Small intestine (tissue), 7 donors: ENCODE data around the gene EEPD1. TPM values are rescaled to one million over a fixed set of nuclear protein-coding genes. Genes with fewer than 3 reads are reported as not detected.

Experiments
- DNase-seq, 2 donors: peaks; one replicate each; pipeline versions ENCODE4 v3.0.0 to v3.0.0-alpha.2; 2013
- FAIRE-seq: peaks from 2 replicates; lab custom pipeline; 2012; peaks lifted over from hg19 to GRCh38; lab: Jason Lieb, UNC
- H3K27ac ChIP-seq, 3 donors: one replicate each; pipeline ENCODE4 v1.5.1; 2013; ENCODE audit warnings: low read length in 2 of 3, mild to moderate bottlenecking in 2 of 3, control low read depth in 1 of 3, inconsistent platforms in 1 of 3, low read depth in 1 of 3, moderate library complexity in 1 of 3
- H3K27me3 ChIP-seq, 3 donors: one replicate each; pipeline ENCODE4 v1.6.1; 2013; ENCODE audit warnings: low read length in 3 of 3, inconsistent platforms in 1 of 3; ENCODE audit not compliant: control insufficient read depth in 3 of 3, insufficient read depth in 3 of 3
- H3K36me3 ChIP-seq, 3 donors: one replicate each; pipeline ENCODE4 v1.6.1; 2013; ENCODE audit warnings: low read length in 3 of 3, inconsistent platforms in 1 of 3, low read depth in 1 of 3, mild to moderate bottlenecking in 1 of 3, moderate library complexity in 1 of 3; ENCODE audit not compliant: control insufficient read depth in 3 of 3, insufficient read depth in 2 of 3
- H3K4me1 ChIP-seq, 3 donors: one replicate each; pipeline ENCODE4 v1.6.1; 2013; ENCODE audit warnings: low read length in 2 of 3, inconsistent platforms in 1 of 3, low read depth in 1 of 3, mild to moderate bottlenecking in 1 of 3, moderate library complexity in 1 of 3; ENCODE audit not compliant: control insufficient read depth in 3 of 3, insufficient read depth in 2 of 3
- H3K4me3 ChIP-seq, 3 donors: one replicate each; pipeline ENCODE4 v1.5.1; 2013; ENCODE audit warnings: low read length in 3 of 3, control low read depth in 1 of 3, inconsistent platforms in 1 of 3, low read depth in 1 of 3, mild to moderate bottlenecking in 1 of 3, moderate library complexity in 1 of 3
- H3K9me3 ChIP-seq, 2 donors: one replicate each; pipeline ENCODE4 v1.6.1; 2013; ENCODE audit warnings: low read depth in 1 of 2, low read length in 1 of 2; ENCODE audit not compliant: control insufficient read depth in 2 of 2, insufficient read depth in 1 of 2
- WGBS, 3 donors: extraction: QIAGEN DNeasy Blood & Tissue Kit; methylation state at CpG; one replicate each; pipeline ENCODE4 v1.1.7; 2013; 5-methylcytosine and 5-hydroxymethylcytosine counted together
- polyA plus RNA-seq, 4 donors: library from polyadenylated mRNA; stranded (reverse) in 3 of 4; unstranded in 1 of 4; fragments of 200-250 nt in 3 of 4; fragments of 120-200 nt in 1 of 4; gene quantifications; one replicate each; pipeline versions ENCODE4 v1.2.1 to v1.2.3, GENCODE V29; 2013
- donor health status: healthy with polysubstance abuse.
- donor health status: control.
- donor health status: control.
- donor health status: Bipolar disorder and iron deficiency.
- donor health status: healthy.

Gene EEPD1
- polyA plus RNA-seq, 4 donors, result 6.9 to 175 (median 86.3) TPM

DNA sequence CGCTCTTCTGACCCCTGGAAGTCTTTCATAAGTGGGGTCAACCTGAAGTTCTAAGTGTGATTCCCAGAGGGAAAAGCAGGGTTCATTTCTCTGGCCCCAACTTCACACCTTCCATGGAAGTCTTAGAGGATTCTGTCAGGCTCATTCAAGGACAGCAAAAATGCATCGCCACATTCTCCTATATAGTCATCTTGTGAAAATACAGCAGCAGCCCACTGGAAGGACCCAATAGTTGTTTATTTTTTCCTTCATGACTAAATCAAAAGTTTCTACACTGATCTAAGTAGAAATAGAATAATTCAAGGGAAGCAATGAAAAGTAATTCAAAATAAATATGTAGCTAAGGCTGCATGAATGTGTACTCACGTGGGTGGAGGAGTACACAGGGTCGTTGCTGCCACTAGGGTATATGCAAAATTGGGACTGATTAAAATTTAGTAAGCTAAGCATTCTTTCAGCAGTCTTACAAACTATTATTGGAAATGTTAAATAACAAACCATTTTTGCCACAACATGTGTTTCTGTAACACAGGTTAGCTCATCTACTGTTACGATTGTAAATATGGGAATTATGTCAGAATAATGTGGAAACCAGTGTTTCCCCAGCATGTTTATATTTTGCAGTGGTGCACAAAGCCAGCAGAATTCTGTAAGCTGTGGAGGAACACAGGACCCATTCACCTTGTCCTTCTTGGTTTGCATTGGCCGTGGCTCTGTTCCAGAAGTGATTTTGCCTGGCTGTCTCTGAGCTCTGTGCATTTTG lies 33.5 kb downstream of the EEPD1 start:
- H3K9me3 ChIP-seq, result no peaks in the 10 kb centered on the region
- H3K4me3 ChIP-seq, result no peak overlapping the region
- H3K4me1 ChIP-seq, result peaks cover 0 to 3% (median 2%) of the 10 kb centered on the region in 3 donors
- 71 to 80% (median 74%) methylated on average over 6 of the region's 6 CpGs for WGBS, 3 donors
- no peaks in the 10 kb centered on the region for H3K27me3 ChIP-seq
- H3K27ac ChIP-seq, result no peak overlapping the region
- FAIRE-seq, result no peak
- DNase-seq, result no peak
- H3K36me3 ChIP-seq, result no peaks in the 10 kb centered on the region

DNA sequence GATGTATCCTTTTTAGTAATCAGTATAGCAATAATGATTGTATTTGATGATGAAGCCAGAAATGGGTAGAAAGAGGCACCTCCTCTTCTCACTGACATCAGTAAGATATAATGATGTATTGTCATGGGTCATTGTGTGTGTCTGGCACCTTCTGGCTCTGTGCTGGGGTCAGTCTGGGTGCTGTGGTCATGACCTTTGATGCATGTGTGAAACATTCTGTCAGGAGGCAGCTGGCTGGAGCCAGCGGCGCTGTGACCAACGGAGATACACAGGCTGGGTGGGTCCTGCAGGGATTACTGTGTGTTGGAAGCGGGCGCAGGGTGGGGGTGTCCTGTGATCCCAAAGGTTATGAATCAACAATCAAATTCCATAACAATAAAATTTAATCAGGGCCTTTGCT lies 35.2 kb downstream of the EEPD1 start:
- H3K27me3 ChIP-seq, result no peaks in the 10 kb centered on the region
- H3K4me1 ChIP-seq, result peaks cover 0 to 3% (median 0%) of the 10 kb centered on the region in 3 donors
- WGBS, 3 donors, result 68 to 86% (median 81%) methylated on average over 5 of the region's 5 CpGs
- DNase-seq (no peak), FAIRE-seq (no peak)
- no peak overlapping the region for H3K4me3 ChIP-seq
- no peak overlapping the region for H3K27ac ChIP-seq
- H3K9me3 ChIP-seq, result no peaks in the 10 kb centered on the region
- peaks cover 0 to 4% (median 0%) of the 10 kb centered on the region in 3 donors for H3K36me3 ChIP-seq

DNA sequence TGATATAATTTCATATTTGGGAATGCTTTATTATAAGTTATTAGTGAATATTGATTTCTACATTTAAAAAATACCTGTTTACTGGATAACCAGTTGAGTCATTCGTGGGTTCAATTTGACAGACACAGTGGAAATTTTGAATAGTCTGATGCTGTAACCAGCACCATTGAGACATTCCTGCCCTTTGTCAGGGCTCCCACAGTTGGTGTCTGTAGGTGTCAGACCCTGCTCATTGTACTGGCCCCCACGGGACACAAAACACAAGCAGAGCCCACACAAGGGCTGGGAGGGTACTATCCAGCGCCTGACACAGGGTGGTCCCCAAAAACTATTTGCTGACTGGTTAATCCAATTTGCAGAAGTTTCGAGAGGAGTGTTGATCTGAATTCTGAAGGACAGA lies 35.9 kb downstream of the EEPD1 start:
- Histone ChIP-seq H3K27ac (no peak overlapping the region), H3K9me3 (no peaks in the 10 kb centered on the region), H3K27me3 (no peaks in the 10 kb centered on the region), H3K4me3 (no peak overlapping the region), H3K4me1 (peaks cover 0 to 3% (median 0%) of the 10 kb centered on the region in 3 donors), H3K36me3 (peaks cover 0 to 5% (median 0%) of the 10 kb centered on the region in 3 donors)
- FAIRE-seq (no peak), DNase-seq (no peak)
- 76 to 85% (median 77%) methylated on average over 4 of the region's 4 CpGs for WGBS, 3 donors

DNA sequence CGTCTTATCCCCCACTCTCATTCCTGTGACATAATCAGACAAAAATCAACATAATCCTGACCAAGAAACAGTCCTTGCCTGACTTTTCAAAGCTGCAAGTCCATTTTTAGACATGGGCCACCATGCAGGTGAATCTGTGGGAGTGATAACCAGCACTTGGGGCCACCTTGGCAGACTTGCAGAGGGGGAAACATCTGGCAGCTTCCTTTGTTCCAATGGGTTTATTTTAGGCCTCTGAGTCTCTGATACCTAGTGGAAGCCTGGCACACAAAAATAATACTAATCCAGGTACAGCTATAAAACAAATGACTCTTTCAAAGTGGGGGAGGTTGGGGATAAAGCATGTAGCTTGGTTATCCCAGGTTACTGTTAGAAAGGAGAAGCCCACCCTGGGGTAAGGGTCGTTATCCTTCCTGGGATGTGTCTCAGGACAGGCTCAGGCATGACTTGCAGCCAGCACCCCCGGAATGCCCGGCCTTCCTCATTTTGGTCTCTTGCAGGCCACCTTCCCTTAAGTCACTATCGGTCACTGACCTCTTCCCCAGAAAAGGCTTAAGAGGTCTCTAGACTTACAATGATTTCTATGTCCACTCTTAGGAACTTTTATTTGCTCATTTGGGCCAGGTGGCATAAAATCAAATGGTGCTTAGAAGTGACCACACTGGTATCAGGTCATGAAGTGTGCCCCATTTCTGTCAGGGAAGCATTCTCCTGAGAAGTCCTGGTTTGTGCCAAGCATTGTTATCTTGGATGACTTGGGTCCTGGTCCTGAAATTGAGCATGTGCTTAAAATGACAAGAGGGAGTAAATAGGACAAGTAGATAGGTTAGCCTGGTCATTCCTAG lies 37.6 kb downstream of the EEPD1 start:
- Histone ChIP-seq H3K27ac (no peak overlapping the region), H3K27me3 (no peaks in the 10 kb centered on the region), H3K4me3 (no peak overlapping the region), H3K4me1 (peaks cover 0 to 3% (median 0%) of the 10 kb centered on the region in 3 donors), H3K36me3 (peaks cover 0 to 5% (median 0%) of the 10 kb centered on the region in 3 donors), H3K9me3 (no peaks in the 10 kb centered on the region)
- no peak for DNase-seq
- FAIRE-seq, result no peak
- WGBS, 3 donors, result 87 to 89% (median 88%) methylated on average over 5 of the region's 5 CpGs

DNA sequence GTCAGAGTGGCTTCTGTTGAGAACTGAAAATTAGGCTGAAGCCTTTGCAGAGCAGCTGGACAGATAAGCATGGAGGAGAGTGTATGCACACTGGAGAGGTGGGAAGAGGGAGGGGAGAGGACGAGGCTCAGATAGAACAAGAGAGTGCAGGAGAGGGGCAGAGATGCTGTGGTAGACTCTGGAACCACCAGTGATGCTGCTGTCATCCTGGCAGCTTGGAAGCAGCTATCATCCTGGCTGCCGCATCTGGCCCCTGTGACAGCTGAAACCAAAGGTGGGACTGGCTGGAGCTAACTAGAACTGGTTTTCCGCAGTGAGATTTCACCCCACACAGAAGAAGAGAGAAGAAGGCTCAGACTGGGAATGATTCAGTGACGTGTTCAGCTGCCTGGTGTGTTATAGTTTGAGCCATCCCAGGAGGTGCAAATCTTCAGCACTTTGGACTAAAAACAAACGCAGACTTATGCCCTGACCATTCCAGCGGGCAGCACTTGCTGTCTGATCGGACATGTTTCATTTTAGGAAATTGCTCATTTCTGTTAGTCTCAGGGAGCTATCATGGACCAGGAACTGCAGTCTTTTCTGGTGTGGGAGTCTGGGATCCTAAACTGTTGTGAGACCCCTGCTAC lies 38.4 kb downstream of the EEPD1 start:
- H3K36me3 ChIP-seq, result peaks cover 0 to 5% (median 0%) of the 10 kb centered on the region in 3 donors
- WGBS, 3 donors, result 82 to 88% (median 85%) methylated on average over 7 of the region's 7 CpGs

DNA sequence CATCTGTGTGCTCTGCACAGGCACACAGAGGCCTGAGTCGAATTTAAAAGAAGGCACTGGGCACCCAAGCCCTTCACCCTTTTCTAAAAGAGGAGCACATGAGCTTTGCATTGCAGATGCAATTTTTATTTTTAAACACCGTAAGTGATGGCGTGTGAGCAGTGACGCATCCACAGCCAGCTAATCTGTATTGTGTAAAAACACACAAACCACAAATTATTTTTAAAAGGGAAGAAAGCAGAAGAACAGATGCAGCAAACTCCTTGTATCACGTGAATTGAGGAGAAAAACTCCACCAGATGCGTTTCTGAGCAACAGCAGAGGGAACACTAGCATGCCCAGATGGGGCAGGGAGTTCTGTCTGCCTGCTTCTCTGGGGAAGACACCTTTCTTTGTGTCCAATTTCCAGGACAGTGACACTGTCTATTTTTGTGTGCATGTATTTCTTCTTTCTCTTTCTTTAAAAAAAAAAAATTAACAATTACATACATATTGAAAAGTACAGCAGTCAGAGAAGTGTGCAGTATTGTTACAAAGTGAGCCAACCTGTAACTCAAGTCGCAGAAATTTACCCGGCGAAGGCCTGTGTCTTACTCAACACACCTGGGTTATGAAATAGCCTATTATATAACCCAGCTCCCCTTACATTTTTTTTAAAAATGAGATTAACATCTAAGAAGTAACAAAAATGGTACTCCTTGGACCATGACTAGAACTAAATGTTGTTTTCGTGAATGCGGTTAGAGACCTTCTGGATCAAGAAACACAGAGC lies 39.2 kb downstream of the EEPD1 start:
- 77 to 89% (median 85%) methylated on average over 11 of the region's 11 CpGs for WGBS, 3 donors
- peaks cover 0 to 3% of the 10 kb centered on the region in 2 donors for H3K9me3 ChIP-seq
- H3K4me1 ChIP-seq, result peaks cover 0 to 3% (median 0%) of the 10 kb centered on the region in 3 donors
- no peak for FAIRE-seq
- no peaks in the 10 kb centered on the region for H3K27me3 ChIP-seq
- peaks cover 0 to 5% (median 0%) of the 10 kb centered on the region in 3 donors for H3K36me3 ChIP-seq
- H3K4me3 ChIP-seq, result no peak overlapping the region
- no peak for DNase-seq
- no peak overlapping the region for H3K27ac ChIP-seq

More for the DNA sequence above, 38.4 kb downstream of the EEPD1 start:
- Histone ChIP-seq H3K27ac (no peak overlapping the region), H3K4me1 (peaks cover 0 to 3% (median 0%) of the 10 kb centered on the region in 3 donors), H3K9me3 (peaks cover 0 to 2% of the 10 kb centered on the region in 2 donors), H3K4me3 (no peak overlapping the region), H3K27me3 (no peaks in the 10 kb centered on the region)
- no peak for DNase-seq
- FAIRE-seq, result no peak

DNA sequence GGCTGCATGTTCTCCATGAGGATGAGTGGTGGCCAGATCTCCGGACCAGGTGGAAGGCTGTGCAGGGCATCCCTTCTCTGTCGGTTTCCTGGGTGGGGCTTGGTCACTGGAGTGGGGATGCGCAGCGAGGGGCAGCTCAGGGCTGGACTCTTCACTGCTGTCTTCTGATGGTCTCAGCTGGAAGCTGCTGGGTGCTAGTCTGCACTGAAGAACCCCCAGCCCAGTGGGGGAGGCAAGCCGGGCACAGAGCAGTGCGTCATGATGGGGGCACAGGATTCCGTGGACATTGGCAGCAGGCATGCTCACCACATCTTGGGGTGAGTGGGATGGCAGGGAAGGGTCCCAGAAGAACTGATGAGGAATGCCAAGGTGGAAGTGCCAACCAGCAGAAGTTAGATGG lies 39.8 kb downstream of the EEPD1 start:
- DNase-seq, result no peak
- Histone ChIP-seq H3K36me3 (peaks cover 0 to 5% (median 0%) of the 10 kb centered on the region in 3 donors), H3K27ac (no peak overlapping the region), H3K9me3 (peaks cover 0 to 3% of the 10 kb centered on the region in 2 donors), H3K4me1 (peaks cover 0 to 3% (median 0%) of the 10 kb centered on the region in 3 donors), H3K4me3 (no peak overlapping the region), H3K27me3 (no peaks in the 10 kb centered on the region)
- no peak for FAIRE-seq
- 93 to 99% (median 96%) methylated on average over 7 of the region's 7 CpGs for WGBS, 3 donors
